Prostate gland (tissue), 2 donors: ENCODE results near the gene TREX2.

ENCODE experiments used
- POLR2A ChIP-seq: fragments of 450-650 bp; IDR thresholded peaks from one replicate; pipeline ENCODE4 v1.6.1; 2016; ENCODE audit warnings: antibody characterized with exemption, mild to moderate bottlenecking
- POLR2AphosphoS5 ChIP-seq: sonication (generic); formaldehyde crosslinking; IDR thresholded peaks from one replicate; pipeline ENCODE4 v1.6.1; 2017; ENCODE audit warnings: antibody characterized with exemption
- TF ChIP-seq, protein P1 (sequence below), 4 experiments: fragments of 200-600 bp in 2 of 4; fragments of 450-650 bp in 2 of 4; sonication (generic) in 2 of 4; IDR thresholded peaks; 1 replicate in 3 of 4; 2 replicates in 1 of 4; pipeline ENCODE4 v1.5.1; 2016 to 2019; ENCODE audit warnings: antibody characterized with exemption in 4 of 4, mild to moderate bottlenecking in 2 of 4, moderate library complexity in 2 of 4

DNA sequence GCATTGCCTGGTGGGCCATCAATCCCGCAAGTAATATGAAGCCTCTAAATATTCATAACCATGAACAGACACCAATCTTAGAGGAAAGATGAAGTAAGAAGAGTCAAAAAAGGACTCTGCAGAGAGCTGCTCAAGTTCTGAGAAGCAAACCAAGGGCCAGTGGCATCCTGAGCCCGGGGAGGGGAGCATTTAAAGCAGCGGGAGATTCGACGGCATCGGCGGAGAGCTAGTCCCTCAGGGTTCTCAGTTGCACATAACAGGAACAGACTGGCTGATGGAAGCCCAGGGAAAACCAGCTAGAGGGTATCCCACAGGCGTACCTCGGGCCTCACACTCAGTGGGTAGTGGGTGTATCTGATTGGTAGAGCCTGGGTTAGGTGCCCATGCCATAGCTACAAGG, 39.8 kb downstream of the TREX2 start:
- TF ChIP-seq, protein P1, sequence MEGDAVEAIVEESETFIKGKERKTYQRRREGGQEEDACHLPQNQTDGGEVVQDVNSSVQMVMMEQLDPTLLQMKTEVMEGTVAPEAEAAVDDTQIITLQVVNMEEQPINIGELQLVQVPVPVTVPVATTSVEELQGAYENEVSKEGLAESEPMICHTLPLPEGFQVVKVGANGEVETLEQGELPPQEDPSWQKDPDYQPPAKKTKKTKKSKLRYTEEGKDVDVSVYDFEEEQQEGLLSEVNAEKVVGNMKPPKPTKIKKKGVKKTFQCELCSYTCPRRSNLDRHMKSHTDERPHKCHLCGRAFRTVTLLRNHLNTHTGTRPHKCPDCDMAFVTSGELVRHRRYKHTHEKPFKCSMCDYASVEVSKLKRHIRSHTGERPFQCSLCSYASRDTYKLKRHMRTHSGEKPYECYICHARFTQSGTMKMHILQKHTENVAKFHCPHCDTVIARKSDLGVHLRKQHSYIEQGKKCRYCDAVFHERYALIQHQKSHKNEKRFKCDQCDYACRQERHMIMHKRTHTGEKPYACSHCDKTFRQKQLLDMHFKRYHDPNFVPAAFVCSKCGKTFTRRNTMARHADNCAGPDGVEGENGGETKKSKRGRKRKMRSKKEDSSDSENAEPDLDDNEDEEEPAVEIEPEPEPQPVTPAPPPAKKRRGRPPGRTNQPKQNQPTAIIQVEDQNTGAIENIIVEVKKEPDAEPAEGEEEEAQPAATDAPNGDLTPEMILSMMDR (IDR thresholded peaks at IDR 0.05): no peak
- no peak for TF ChIP-seq POLR2A
- TF ChIP-seq POLR2AphosphoS5: no peak
